Hepatocyte (in vitro differentiated cells): ENCODE results near the gene RRAS. TPM values are rescaled to one million over a fixed set of nuclear protein-coding genes. Genes with fewer than 3 reads are reported as not detected.

ENCODE experiments used
- DNase-seq: peaks from one replicate; pipeline ENCODE4 v3.0.0-alpha.2; 2016; ENCODE audit warnings: low spot score
- H2AFZ ChIP-seq: fragments of 200-600 bp; sonication (generic); 2 replicates; pipeline ENCODE4 v1.6.0; 2016; ENCODE audit warnings: antibody characterized with exemption, mild to moderate bottlenecking
- H3K27ac ChIP-seq: fragments of 200-600 bp; sonication (generic); 2 replicates; pipeline ENCODE4 v1.5.1; 2016; ENCODE audit warnings: mild to moderate bottlenecking
- H3K27me3 ChIP-seq: fragments of 200-600 bp; sonication (generic); 2 replicates; pipeline ENCODE4 v1.6.1; 2016
- H3K36me3 ChIP-seq: fragments of 200-600 bp; sonication (generic); replicated peaks from 2 replicates; pipeline ENCODE4 v1.5.1; 2016; ENCODE audit warnings: low read depth; ENCODE audit not compliant: insufficient read depth
- H3K4me1 ChIP-seq: fragments of 200-600 bp; sonication (generic); 2 replicates; pipeline ENCODE4 v1.5.1; 2016; ENCODE audit warnings: mild to moderate bottlenecking, moderate library complexity; ENCODE audit not compliant: insufficient read depth
- H3K4me2 ChIP-seq: fragments of 200-600 bp; sonication (generic); 2 replicates; pipeline ENCODE4 v1.6.0; 2016
- H3K4me3 ChIP-seq: fragments of 200-600 bp; sonication (generic); 2 replicates; pipeline ENCODE4 v1.5.1; 2016; ENCODE audit warnings: mild to moderate bottlenecking
- H3K79me2 ChIP-seq: fragments of 200-600 bp; sonication (generic); 2 replicates; pipeline ENCODE4 v1.6.0; 2017; ENCODE audit warnings: mild to moderate bottlenecking
- H3K9me2 ChIP-seq: fragments of 200-600 bp; sonication (generic); replicated peaks from 2 replicates; pipeline ENCODE4 v1.6.0; 2017; ENCODE audit warnings: mild to moderate bottlenecking; ENCODE audit not compliant: insufficient read depth
- H3K9me3 ChIP-seq: fragments of 200-600 bp; sonication (generic); 2 replicates; pipeline ENCODE4 v1.5.1; 2016; ENCODE audit warnings: low read depth, mild to moderate bottlenecking
- H4K20me1 ChIP-seq: fragments of 200-600 bp; sonication (generic); 2 replicates; pipeline ENCODE4 v1.6.0; 2016; ENCODE audit warnings: mild to moderate bottlenecking; ENCODE audit not compliant: insufficient read depth, poor library complexity, severe bottlenecking
- EZH2 ChIP-seq: fragments of 200-600 bp; sonication (generic); IDR thresholded peaks from 2 replicates; pipeline ENCODE4 v1.6.1; 2016; ENCODE audit warnings: antibody characterized with exemption, mild to moderate bottlenecking, borderline replicate concordance
- EZH2phosphoT487 ChIP-seq: fragments of 200-600 bp; sonication (generic); IDR thresholded peaks from one replicate; pipeline ENCODE4 v1.6.1; 2018; ENCODE audit warnings: antibody characterized with exemption, mild to moderate bottlenecking, low read depth, moderate library complexity; ENCODE audit not compliant: unreplicated experiment, severe bottlenecking
- WGBS: methylation state at CpG from one replicate; pipeline ENCODE4 v1.1.6; 2016; ENCODE audit warnings: low lambda C conversion rate; ENCODE audit errors: missing lambda C conversion rate; 5-methylcytosine and 5-hydroxymethylcytosine counted together
- polyA plus RNA-seq: library from polyadenylated mRNA; unstranded; fragments of >200 nt; fragmentation: Nextera tagmentation; extraction: Ambion mirVana; gene quantifications from 2 replicates; pipeline ENCODE4 v1.2.1, GENCODE V29; 2016
- total RNA-seq: library from RNA; depleted of rRNA; stranded (reverse); fragments of >200 nt; gene quantifications from 2 replicates; pipeline ENCODE4 v1.2.3, GENCODE V29; 2014
- TF ChIP-seq, protein P1 (sequence below): fragments of 200-600 bp; sonication (generic); IDR thresholded peaks from 2 replicates; pipeline ENCODE4 v1.5.1; 2016; ENCODE audit warnings: antibody characterized with exemption, mild to moderate bottlenecking; ENCODE audit not compliant: poor library complexity

Gene RRAS
- total and polyA plus RNA-seq, 2 experiments from 2014 or later: 19.2 to 107 TPM

DNA sequence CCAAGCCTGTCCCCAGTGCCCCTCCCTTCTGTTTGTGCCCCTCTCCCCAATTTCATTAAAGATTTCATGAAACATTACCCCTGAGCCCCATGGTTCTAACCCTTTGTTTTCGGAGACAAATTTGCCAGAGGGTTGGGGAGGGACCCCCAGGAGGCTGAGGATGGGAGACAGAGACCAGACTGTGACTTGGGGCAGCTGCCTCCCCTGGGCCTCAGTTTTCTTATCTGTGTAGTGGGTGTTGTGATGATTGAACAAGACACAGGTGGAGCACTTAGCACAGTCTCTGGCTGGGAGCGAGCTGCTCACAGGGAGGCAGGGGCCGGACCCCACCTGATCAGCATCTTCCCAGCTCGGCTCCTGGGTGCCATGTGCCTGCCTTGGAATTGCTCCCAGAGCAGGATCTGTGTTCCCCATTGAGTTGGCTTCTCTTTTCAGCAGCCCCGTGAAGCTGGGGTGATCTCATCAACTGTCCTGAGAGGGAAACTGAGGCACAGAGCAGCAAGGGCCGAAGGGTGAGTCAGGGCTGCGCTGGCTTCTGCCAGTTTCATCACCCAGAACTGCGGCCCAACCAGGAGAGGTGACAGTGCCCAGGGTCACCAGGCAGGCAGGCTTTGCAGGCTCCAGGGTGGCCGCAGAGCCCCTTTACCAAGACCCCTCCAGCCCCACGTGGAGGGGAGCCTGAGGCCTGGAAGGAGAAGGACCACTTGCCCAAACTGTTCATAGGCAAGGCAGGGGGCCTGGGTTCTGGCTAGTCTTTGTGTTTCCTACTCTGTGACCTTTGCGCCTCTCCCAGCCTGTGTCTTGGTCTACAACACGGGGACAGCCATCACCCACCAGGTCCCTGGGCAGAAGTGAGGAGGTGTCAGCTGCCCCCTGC is 18.9 kb upstream of the RRAS start:
- no peak for DNase-seq
- no peaks in the 10 kb centered on the region for H3K27me3 ChIP-seq
- no peak overlapping the region for H3K27ac ChIP-seq
- no peaks in the 10 kb centered on the region for H3K9me2 ChIP-seq
- no peak overlapping the region for H2AFZ ChIP-seq
- H3K9me3 ChIP-seq: no peaks in the 10 kb centered on the region
- no peak overlapping the region for H3K4me2 ChIP-seq
- H4K20me1 ChIP-seq: no peaks in the 10 kb centered on the region
- WGBS: 95% methylated on average over 12 of the region's 12 CpGs
- H3K79me2 ChIP-seq: peaks cover 8% of the 10 kb centered on the region
- TF ChIP-seq EZH2phosphoT487 (no peak), EZH2 (no peak)
- TF ChIP-seq, protein P1, sequence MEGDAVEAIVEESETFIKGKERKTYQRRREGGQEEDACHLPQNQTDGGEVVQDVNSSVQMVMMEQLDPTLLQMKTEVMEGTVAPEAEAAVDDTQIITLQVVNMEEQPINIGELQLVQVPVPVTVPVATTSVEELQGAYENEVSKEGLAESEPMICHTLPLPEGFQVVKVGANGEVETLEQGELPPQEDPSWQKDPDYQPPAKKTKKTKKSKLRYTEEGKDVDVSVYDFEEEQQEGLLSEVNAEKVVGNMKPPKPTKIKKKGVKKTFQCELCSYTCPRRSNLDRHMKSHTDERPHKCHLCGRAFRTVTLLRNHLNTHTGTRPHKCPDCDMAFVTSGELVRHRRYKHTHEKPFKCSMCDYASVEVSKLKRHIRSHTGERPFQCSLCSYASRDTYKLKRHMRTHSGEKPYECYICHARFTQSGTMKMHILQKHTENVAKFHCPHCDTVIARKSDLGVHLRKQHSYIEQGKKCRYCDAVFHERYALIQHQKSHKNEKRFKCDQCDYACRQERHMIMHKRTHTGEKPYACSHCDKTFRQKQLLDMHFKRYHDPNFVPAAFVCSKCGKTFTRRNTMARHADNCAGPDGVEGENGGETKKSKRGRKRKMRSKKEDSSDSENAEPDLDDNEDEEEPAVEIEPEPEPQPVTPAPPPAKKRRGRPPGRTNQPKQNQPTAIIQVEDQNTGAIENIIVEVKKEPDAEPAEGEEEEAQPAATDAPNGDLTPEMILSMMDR: no peak
- H3K4me3 ChIP-seq: no peak overlapping the region
- no peaks in the 10 kb centered on the region for H3K36me3 ChIP-seq
- peaks cover 4% of the 10 kb centered on the region for H3K4me1 ChIP-seq

DNA sequence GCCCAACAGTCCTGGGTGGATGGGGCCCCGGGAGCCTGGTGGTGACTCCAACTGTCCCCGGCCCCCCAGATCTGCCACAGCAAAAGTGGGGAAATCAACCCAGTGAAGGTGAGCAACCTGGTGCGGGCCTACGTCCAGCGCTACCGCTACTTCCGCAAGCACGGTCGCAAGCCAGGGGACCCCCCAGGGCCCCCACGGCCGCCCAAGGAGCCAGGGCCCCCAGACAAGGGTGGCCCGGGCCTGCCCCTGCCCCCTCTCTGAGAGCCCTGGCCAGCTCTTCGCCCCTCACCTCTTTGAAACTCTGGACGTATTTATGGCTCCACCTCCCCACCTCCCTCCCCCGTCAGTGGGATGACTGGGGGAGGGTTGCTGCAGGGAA is 18.2 kb upstream of the RRAS start:
- Histone ChIP-seq H3K9me2 (no peaks in the 10 kb centered on the region), H3K4me2 (no peak overlapping the region), H3K4me1 (no peaks in the 10 kb centered on the region), H2AFZ (no peak overlapping the region), H3K36me3 (no peaks in the 10 kb centered on the region), H3K79me2 (peaks cover 1% of the 10 kb centered on the region), H3K27ac (no peak overlapping the region), H3K9me3 (no peaks in the 10 kb centered on the region), H3K4me3 (no peak overlapping the region), H3K27me3 (no peaks in the 10 kb centered on the region), H4K20me1 (no peaks in the 10 kb centered on the region)
- WGBS: 96% methylated on average over 10 of the region's 15 CpGs
- no peak for DNase-seq
- no peak for TF ChIP-seq EZH2
- TF ChIP-seq EZH2phosphoT487: no peak
- TF ChIP-seq, protein P1: no peak

DNA sequence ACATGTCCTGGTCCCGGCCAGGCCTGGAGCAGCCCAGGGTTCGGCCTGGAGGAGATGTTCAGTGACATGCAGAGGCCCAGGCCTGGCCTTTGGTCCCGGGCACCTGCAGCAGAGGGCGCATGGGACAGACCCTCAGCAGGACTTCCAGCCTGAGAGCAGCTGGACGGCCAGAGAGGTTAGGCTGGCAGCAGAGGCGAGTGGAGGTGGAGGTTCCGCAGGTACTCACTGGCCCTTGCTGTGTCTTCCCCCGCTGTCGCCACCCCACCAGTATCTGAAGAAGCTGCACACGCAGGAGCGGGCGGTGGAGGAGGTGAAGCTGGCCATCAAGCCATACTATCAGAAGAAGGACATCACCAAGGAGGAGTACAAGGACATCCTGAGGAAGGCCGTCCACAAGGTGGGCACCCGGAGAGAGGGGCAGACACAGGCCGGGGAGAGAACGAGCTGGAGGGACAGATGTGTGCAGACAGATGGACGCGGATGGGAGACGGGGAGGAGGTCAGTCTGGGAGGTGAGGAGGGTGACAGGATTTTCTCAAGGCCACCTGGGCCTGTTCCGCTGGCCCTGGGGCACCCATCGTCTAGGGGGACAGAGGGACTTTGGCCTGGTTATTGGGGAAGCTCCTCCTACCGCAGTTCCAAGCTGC is 17.7 kb upstream of the RRAS start:
- no peaks in the 10 kb centered on the region for H3K36me3 ChIP-seq

More for the DNA sequence above, 17.7 kb upstream of the RRAS start:
- H2AFZ ChIP-seq: no peak overlapping the region
- H3K4me1 ChIP-seq: no peaks in the 10 kb centered on the region
- no peak overlapping the region for H3K4me3 ChIP-seq
- no peak overlapping the region for H3K4me2 ChIP-seq
- H4K20me1 ChIP-seq: no peaks in the 10 kb centered on the region
- H3K27ac ChIP-seq: no peak overlapping the region
- H3K9me2 ChIP-seq: no peaks in the 10 kb centered on the region
- no peaks in the 10 kb centered on the region for H3K79me2 ChIP-seq
- WGBS: 95% methylated on average over 22 of the region's 22 CpGs
- no peak for DNase-seq
- TF ChIP-seq EZH2phosphoT487 (no peak), EZH2 (no peak)
- TF ChIP-seq, protein P1: no peak
- H3K9me3 ChIP-seq: no peaks in the 10 kb centered on the region
- H3K27me3 ChIP-seq: no peaks in the 10 kb centered on the region
